GM21367 (cell line): ENCODE results near the gene FBLN1.

Experiments
- ATAC-seq: cut with Tn5 transposase; IDR thresholded peaks from one replicate; pipeline ENCODE4 v1.9.1; 2021; ENCODE audit not compliant: unreplicated experiment

FBLN1 gene

GRCh38 chr22:45631841-45632238 is 129.2 kb downstream of the FBLN1 start:
- ATAC-seq: no peak

GRCh38 chr22:45632791-45633515 is 130.3 kb downstream of the FBLN1 start:
- ATAC-seq: no peak

GRCh38 chr22:45636683-45637082 is 134.0 kb downstream of the FBLN1 start:
- ATAC-seq: no peak

- ATAC-seq: no peak
Measured at GRCh38 chr22:45638197-45638596, 135.5 kb downstream of the FBLN1 start.

DNA sequence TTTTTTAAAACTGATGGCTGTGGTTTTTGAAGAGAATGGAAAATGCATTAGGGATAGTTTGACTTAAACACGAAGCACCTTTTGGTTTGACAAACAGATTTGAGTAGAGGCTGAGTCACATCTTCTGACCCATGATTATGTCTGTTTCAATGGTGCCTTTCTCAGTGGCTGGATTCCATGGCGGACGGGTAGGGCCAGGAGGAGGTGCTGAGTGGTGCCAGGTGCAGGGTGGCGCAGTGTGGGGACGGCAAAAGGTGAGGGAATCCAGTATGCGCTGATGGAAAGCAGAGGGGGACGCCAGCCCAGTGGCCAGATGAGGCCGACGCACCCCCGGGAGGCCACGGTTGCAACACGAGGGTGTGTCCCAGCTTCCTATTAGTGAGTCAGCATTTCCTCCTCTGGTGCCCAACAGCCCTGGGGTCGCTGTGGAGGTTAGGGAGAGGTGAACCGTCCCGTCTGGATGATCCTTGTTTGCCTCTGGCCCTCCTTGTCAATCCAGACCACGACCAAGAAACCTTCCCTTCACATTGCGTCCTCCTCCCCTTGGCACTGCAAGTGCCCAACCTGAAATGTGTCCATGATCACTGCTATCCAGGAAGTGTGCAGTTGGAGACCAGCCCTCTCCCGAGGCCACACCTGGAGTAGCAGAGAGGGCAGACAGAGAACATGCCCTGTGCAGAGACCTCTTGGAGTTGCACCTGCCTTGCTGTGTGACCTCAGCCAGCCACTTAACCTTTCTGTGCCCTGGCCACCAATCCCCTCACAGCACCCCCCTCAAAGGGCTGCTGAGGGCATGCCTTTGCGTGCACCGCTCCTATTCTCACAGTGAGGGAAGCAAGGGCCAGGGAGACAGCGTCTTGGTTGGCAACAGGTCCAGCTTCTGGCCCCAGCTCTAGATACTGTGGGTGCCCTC is 136.4 kb downstream of the FBLN1 start:
- no peak for ATAC-seq

DNA sequence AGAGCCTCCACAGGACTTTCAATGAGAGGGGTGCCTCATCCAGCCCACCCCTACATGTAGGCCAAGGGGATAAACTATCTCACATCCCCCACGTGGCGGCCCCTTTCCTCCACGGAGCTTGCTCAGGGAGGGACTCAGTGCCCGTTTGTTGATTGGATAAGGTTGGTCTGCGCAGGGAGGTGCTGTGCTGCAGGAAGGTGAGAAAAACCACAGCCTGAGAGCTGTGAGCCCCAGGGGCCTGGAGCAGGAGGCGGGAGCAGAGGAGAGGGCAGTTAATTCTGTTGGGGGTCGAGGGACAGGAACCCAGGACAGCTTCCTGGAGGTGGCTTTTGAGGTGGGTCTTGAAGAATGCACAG is 137.0 kb downstream of the FBLN1 start:
- no peak for ATAC-seq

DNA sequence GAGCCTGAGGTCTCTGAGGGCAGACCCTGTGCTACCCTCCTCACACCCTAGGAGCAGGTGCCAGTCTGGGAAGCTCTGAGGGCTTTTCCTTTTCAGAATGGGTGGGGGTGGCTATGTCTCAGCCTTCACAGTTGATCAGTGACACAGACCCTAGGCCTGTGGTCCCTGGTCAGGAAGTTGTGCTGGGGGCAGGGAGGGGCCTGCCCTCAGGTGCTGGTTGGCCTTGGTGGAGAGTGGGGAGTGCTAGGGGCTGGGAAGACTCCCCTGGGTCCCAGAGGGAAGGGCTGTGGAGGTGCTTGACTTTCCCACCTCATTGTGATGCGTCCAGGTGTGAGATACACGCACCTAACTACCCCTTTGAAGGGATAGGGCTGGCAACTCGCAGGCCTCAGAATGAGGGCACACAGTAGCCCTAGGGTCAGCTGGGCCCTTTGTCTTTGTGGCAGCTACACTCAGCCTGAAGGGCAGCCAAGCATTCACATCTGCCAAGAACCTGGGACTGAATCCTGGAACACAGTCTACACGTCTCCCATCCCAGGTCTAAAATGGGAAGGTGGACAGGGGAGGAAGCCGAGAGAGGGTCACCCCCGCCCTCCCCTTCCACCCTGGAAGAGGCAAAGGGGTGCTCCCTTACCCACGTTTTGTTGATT is 137.7 kb downstream of the FBLN1 start:
- no peak for ATAC-seq

DNA sequence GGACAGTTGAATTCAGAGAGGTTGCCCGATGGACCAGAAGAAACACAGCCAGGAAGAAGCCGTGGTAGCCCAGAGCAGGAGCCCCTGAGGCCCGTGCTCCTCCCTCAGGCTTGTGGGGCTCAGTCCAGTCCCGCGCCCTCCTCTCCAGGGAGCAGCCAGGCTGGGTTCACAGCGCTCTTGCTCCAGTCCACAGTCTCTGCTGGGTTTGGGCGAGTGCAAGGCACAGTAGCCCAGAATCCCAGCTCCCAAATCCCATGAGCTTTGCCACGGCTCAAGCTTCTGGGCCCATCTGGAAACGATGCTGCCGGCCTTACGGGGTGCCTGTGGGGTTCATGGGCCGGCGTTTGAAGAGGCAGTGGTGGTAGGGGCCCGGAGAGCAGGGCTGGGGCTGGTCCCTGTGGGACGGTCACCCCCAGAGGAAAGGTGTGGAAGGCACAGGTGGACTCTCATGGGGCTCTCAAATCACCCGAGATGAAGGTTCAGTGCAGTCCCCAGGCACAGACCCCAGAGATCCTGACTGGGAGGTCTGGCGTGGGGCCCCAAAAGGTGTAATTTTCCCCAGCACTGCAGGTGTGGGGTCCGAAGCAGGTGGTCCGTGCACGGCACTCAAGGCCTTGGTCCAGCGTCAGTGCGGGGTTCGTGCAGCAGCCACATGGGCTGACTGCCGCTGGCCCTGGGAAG is 138.4 kb downstream of the FBLN1 start:
- ATAC-seq: no peak

DNA sequence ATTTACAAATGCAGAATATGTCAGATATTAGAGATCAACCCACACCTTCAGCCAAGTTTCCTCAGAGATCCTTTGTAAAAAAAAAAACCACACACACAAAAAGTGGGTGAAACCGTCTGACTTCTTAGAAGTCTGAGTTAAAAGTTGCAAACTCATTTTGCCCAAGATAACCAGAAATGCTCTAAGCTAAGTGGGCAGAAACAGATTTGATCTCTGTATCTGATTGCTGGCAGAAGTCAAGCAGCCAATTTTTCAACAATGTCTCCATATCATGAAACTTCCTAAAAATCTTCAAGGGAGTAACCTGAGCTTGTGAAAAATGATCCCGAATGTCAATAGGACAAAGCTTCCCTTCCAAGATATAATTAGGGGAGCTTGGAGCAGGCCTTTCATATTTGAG is 140.3 kb downstream of the FBLN1 start:
- ATAC-seq: no peak

GRCh38 chr22:45644714-45645113 is 142.0 kb downstream of the FBLN1 start:
- ATAC-seq: no peak

DNA sequence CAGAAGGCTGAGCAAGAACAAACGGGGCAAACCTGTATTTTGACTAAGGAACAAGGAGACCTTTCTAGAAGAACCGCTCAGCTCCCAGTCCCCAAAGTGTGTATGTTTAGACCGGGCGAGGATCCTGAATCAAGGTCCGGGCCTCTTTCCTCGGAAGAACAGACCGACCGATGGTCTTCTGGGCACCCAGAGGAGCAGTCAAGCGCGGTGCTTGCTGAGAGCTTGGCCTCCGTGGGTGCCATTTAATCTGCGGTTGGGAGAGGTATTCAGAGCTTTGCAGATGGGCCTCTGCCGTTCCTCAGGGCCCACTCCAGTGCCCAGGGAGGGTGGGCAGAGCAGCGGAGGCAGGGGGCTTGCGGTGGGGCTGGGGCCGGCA is 142.5 kb downstream of the FBLN1 start:
- ATAC-seq: no peak

DNA sequence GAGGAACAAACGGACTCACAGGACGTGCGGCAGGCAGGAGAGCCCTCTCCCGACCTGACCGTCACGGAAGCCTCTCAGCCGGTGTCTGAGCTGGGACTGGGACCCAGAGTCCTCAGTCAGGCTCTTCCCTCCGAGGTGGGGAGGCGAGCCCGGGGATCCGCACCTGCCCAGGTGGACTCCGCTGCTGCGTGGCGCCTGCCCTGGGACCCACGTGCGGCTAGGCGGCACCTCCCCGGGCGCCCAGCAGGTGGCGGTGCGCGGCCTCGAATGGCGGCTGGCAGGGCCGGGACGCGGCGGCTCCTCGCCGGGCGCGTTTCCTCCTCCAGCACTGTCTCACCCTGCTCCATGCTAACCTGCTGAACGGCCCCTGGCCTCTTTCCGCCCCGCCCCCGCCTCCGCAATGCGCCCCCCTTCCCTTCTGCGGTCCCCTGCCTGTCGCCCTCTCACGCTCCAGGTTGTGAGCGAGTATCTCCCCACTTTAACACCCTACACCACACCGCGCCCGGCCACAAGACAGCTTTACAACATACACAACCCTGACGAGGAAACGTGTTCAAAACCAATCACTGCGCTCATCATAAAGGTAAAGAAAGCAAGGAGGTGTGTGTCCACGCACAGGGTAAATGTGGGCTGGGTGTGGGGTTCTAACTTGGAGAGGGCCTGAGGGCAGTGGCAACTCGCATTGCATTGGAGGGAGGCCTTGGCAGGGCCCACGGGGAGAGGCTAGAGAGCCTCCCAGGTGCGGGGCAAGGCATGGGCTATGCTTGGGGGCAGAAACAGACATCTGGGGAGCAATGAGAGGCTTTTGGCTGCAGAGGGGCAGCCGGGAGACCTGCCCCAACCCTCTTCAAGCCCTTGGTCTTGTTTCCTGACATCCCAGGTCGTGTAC is 143.1 kb downstream of the FBLN1 start:
- ATAC-seq: no peak

DNA sequence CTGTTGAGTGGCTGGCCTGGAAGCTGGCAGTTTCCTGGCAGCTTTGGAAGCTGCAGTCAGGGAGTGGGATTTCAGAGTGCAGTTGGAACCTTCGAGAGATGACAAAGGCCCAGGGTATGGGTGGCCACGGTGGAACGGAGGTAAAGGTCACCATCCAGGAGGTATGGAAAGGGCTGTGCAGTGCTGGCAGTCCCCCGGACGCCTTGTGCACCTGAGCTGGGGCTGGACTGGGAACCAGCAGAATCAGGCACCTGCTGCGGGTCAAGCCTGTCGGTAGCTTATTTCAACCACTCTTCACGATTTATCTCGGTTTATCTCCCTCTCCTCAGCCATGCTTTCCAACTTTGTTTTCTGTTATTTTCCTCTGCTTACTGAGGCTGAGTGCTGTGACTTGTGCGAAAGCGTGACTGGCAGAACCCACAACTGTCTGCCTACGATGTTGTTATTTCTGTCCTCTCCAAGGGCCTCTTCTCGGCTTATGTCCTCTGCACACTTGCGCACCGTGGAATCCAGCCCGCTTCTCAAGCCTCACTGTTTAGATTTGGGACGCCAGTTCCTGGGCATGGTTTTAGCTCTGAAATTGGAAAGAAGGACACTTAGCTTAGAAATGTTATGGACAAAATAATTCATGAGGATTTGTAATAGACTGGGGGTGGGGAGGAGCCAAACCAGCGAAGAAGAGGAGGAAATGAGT is 145.0 kb downstream of the FBLN1 start:
- no peak for ATAC-seq

DNA sequence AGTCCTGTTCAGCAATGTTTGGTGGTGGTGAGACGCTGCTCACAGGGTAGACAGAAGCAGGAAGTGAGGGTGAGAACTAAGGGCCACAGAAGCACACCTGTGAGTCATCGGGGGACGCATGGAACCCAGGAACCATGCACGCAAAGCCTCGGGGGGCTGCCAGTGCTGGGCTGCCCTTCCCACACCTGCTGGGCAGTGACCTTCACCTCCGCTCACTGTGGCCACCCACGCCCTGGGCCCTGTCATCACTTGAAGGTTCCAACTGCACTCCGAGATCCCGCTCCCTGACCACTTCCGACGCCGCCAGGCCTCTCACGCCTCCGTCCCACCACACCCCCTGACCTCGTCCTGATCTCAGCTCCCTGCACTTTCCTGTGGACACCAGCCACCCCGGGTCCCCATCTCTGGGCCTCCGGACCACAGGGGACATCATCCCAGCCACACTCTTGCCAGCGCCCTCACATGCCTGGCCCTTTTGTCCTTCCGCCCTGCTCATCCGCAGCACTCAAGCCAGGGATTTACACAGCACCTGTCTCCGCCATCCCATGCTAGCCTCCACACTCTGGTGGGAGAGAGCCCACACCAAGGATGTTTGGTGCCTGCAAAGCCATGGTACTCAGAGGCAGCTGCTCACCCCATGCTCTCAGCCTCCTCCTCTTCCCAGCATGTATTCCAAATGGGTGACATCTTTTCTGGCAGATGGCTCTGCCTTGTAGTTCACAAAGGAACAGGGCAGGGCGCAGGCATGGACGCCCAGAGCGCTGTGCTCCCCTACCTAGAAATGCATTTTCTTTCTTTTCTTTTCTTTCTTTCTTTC is 145.8 kb downstream of the FBLN1 start:
- no peak for ATAC-seq

DNA sequence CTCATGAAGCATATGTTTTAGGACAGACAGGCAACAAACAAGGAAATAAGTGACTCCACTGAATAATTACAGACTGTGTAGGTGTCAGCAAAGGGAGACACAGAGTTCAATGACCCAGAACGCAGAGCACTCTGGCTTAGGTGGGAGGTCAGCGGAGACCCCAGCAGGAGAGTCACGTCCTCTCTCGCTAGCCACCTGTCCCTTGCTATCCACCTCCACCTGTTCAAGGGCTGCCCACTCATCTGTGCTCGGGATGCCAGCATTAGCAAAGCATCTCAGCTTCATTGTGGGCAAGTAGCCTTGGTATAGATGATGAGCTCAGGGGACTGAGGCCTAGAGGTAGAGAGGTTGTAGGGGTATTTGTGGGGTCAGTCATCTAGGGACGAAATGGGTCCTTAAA is 147.1 kb downstream of the FBLN1 start:
- no peak for ATAC-seq

DNA sequence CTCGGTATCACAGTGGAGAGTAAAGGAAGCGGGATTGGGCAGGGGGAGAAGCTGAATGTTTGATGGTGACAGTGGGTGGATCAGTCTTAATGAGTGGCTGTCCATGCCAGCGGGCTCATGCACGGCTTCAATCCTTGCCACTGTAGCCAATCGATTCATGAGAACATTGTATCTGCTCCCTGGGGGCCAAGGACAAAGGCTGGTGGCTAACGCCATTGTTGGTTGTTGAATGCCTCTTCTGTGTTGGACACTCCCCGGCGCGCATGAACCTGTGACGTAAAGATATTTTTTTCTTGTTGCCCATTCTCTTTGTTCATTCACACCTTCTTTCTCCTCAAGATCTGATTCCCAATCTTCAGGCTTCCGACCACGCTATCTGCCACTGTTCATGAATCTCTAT is 148.0 kb downstream of the FBLN1 start:
- no peak for ATAC-seq
